GM18520 (cell line): ENCODE data around the gene RANBP3L.
A peak's percentile ranks its signal among the peaks of the same experiment; 100 is the strongest.

ENCODE experiments used
- ATAC-seq: cut with Tn5 transposase; IDR thresholded peaks from one replicate; pipeline ENCODE4 v1.9.1; 2021; ENCODE audit not compliant: unreplicated experiment

Gene RANBP3L

DNA sequence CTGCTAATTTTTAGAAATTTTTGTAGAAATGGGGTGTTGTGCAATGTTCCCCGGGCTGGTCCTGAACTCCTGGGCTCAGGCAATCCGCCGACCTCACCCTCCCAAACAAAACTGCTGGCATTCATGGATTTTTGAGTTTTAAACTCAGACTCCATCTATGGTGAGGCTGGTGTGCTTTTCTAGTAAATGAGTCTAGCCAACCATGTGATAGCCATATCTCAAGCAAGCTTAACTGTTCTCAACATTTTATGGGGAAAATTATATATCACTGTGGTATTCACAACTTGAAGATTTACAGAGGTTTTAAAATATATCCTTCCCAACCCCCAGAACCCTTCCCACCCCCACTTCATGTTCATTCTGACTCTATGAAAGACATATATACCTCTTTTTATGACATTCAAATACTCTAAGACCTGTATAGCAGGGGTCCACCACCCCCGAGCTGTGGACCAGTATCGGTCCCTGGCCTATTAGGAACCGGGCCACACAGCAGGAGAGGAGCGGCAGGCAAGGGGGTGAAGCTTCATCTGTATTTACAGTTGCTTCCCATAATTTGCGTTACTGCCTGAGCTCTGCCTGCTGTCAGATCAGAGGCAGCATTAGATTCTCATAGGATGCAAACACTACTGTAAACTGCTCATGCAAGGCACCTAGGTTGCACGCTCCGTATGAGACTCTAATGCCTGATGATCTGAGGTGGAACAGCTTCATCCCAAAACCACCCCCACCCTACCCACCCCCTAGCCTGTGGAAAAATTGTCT lies 55.5 kb downstream of the RANBP3L start:
- ATAC-seq = no peak

DNA sequence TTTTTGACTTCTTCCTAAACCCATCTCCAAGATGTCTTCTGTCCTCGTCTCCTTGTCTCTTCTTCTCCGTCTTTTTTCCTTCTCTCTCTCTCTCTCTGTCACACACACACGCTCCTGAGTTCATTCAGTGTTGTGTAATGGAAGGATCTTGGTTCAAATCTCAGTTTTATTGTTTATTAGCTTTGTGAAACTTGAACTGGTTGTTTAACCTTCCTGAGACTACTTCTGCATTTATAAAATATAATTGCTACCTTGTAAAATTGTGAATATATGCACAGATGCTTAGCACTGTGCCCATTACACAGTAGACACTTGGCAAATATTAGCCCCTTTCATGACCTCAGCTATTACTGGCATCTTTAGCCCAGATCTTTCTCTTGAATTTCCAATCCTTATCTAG lies 57.6 kb downstream of the RANBP3L start:
- no peak for ATAC-seq

DNA sequence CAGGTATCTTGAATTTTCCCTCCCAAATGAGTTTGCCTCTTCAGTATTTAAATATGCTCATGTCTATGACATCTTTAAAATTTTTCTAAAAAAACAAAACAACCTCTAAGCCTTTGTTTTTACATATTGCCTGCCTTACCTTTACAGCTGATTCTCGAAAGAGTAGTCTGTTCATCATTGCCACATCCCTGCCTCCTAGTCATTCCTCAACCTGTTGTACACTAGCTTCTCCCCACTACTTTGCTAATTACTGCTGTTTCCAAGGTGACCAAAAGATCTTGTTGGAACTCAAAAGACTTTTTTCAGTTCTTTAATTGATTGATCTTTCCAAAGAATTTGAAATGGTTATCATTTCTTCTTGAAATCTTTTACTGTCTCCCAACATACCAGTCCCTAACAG lies 58.0 kb downstream of the RANBP3L start:
- ATAC-seq = no peak

DNA sequence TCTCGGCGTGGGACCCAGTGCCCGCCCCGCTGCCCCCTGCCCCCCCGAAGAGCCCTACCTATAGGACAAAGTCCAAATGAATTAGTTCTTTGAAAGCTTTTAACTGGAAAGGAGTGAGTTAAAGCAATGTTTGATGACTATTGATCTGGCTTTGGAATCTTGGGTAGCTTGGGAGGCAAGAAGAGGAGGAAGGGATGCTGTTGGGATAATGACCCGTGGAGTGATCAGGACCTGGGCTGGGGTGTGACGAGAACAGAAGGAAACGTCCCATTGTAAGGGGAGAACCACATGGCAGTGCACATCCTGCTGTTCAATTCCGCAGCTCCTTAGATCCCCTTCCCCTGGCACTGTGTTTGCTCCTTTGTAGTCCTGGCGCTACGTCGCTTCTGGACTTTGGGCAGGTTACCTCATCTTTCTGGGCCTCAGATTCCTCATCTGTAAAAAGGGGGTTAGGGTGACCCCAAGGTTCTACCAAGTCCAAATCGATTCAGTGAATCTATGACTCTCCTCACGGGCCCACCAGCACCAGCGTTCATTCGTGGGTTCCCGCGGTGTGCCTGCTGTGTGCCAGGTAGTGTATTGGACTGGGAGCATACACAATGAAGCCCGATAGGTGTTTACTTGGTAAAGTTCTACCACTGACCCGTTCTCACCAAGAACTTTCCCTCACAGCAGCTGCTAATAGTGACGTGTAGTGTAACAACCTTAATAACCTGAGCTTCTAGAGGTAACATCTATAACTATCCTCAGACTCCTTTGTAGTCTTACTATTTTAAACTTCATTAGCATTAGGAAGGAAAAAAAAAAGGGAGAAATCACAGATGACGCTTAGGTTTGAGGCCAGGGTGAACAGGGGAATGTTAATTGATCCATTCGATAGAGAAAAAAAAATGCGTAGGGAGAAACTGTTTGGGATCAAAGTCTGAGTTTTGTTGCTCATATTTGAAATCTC lies 58.9 kb downstream of the RANBP3L start:
- ATAC-seq = no peak

DNA sequence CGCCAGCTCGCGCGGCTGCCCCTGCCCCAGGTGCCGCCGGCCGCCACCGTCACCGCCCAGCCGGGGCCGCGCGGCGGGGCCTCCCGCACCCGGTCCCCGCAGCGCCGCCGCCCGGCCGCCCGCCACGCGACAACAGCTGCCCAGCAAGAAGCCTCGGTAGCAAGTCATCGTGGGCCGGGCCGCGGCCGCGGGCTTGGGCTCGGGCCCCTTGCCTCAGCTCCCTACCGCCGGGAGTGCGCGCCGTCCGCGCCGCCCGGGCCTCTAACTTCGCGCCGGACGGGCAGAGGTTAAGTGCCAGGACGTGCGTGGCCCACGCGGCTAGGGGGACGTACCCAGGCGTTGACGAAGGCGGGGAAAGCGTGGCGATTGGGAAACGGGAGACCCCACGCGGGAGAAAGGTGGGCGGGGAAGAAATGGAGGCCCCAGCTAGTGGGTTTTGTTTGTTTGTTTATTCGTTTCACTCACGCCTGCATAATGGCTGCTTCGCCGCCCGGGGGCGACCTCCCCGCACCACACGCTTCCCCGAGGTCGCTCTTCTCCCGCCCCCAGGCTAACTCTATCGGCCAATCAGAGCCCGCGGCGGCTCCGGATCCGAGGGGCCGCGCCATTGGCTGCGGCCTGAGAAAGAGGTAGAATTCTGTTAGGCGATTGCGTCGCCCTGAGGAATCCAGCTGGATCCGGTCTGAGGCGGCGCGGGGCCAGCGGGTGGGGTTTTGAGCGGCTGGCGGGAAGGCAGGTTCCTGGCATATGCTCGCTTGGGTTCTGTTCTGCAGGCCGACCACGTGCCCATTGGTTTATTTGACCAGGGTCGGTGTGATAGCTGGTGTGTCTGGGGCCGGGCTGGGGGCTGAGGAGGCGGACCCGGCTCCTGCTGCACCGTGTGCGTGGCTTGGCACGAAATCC lies 59.8 kb downstream of the RANBP3L start, which contains the start of gene NADK2:
Gene NADK2, minus strand, starts transcription at position 295 of the 903 bp plus-strand sequence. Its CDS starts 127 bp downstream, at position 168.
- ATAC-seq = peak; percentile 89

DNA sequence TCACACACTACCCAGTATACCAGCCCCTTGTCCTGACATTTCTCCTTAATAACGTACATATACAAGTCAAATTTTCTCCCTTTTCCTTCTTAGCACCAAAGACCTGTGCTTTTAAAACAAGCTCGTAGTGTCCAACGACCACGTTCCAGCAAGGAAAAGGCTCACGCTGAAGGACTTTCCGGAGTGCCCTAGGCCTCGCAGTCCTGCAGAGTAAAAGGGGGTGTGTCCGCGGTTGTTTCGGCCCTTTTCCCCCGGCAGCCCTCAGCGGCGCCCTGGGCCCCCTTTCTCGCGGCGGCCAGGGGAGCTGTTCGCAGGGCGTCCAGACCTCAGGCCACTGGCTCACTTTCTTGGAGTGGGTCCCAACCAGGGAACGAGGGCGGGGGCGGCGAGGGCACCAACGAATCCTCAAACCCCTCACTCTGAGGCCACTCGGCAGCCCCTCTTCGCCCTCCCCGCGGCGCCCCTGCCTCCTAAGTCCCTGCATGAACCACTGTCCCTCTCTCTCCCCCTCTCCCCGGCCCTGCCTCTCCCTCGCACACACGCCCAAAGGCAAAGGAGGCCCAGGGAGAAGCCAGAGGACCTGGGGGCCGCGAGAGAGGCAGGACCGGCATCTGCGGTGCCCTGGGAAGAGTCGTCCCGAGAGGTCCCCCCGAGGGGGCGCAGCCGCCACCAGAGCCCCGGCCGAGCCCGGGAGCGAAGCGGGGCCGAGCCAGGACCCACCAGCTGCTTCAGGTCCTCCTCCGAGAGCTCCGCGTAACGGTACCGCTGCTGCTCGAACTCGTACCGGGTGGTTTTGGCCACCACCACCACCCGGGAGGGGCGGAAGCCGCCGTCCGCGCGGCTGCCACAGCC lies 60.7 kb downstream of the RANBP3L start:
- no peak for ATAC-seq

DNA sequence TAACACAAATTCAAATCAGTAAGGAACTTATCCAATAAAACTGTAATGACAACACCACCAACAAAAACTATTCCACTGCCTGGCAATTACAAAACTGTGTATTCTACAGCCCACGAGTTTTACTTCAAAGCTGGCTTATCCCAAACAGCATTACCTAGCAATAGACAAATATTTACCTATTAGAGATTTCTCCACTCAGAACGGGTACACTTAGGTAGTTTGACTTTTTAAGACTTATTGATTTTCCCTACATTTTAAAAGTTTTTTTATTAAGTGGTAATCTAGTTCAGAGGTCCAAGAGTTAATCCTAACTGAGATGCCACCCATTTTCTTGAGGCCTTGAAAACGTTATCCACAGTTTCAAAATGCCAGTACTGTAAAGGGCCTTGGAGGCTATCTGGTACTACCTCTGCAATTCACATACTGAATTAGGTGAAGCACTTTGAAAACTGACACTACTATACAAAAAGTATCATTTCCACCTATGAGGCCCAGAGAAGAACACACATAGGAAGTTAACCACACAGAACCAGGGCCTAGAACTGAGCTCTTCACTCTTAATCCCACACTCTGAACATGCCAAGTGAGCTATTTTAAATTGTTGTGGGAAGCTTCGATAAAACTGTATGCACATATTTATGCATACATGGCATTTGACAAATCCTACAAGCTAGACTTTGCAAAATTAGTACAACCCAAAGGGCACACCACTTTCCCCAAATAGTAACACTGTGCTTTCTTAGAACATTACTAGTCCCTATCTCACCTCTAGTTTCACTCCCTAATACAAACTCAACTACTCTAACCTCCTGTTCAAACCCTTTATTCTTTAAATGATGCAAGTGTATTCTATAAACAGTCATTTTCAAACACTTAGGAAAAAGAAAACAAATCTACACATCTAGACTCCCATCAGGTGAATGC lies 62.1 kb downstream of the RANBP3L start:
- no peak for ATAC-seq

DNA sequence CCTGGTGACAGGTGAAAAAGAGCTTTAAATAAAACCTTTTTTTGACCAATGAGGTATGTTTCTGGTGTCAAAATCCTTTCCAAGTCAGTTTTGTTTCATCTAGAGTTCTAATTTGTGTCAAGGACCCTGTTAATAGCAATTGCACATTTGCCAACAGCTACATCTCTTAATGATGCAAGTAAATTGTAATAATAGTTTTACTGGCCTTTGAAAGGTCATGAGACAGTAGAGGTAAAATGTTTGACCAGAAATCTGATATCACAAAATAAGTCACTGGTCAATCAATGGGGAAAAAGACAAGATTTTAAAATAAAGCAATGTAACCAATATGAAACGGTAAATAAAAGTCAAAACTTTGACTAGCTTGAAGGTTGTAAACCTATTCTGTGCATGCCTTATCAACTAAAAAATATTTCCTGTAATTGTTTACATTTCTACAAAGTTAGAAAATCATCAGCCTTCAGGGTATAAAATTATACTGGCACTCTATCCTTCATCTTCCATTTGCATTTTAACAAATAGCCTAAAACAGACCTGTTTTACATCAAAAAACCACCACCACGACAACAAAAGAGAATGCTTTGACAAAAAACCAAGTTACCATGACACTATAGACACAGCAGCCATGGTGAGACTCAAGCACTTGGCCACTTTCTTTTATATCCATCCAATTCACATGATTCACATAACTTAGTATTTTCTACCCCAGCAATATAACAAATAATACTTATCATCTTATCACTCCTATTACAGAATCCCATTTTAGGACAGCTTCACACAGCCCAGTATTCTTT lies 63.0 kb downstream of the RANBP3L start:
- no peak for ATAC-seq

DNA sequence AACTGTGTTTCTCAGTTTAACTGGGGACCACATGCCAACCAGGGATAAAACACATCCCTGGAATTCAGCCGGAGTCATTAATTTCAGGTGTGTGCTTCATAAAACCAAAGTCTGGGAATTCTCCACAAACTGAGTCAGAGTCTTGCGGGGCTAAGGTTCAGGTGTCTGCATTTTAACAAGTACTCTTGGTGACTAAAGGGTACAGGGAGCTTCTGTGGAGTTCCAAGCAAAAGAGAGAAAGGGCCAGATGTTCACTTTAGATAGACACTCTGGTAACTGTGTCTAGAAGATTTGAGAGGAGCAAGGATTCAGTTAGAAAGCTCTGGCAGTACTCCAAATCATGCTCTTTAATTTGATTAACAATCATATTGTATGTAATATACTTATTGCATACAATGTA lies 64.0 kb downstream of the RANBP3L start:
- no peak for ATAC-seq

DNA sequence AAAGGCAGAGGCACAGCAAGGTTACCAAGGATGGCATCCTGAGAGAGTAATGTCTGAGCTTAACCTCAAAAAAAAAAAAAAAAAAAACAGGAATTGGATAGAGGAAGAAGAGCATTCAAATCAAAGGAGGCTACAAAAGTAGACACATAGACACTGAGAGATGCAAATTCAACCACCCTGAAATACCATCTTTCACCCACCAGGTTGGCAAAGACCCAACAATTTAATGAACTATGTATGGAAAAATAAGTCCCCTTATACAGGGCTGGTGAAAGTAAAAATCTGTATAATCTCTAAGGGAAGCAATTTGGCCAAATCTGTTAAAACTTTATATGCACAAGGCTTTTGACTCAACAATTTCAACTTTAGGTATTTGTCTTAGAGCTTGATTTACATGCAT lies 64.9 kb downstream of the RANBP3L start:
- ATAC-seq = no peak

DNA sequence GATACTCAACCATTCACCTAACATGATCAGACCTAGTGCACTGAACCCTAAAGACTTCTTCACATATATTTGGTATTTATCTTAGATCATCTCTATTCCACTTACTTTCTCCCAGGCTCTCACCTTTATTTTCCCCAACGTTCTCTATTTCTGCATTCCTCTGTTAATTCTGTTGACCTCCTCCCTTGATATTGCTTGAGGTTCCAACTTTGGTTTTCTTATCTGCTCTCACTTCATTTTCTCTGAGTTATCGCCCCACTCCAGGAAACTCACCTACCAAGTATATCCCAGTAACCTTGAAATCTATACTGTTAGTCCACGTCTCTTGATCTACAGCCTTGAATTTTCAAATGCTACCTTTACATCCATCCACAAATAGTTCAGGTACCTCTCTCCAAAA lies 69.2 kb downstream of the RANBP3L start:
- ATAC-seq = no peak

DNA sequence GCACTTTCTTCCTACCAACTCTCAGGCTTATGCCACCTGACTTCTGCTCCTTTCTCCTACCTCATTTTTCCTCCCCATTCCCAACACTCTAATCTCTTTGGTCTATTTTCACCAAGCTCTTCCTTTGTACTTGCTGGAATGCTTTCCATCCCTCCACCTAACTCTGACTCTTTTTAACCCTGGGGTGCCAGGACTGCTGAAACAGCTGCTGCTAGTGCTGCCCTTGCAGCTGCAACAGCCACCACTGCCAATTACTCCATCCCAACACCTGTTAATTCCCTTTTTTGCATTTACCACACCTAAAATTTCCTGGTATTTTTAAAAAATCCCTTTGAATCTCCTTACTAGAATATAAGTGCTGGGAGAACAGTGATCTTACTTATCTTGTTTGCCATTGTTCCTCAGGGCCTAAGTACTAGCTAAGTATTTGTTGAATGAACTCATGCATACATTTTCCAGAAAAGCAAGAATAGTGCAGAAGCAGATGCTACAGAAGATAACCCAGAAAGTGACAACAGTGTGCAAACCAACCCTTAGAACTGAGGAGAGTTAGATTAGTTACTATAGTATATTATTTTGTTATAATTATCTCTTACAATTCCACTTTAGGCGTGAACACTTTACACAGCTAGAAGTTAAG lies 71.4 kb downstream of the RANBP3L start:
- ATAC-seq = no peak

DNA sequence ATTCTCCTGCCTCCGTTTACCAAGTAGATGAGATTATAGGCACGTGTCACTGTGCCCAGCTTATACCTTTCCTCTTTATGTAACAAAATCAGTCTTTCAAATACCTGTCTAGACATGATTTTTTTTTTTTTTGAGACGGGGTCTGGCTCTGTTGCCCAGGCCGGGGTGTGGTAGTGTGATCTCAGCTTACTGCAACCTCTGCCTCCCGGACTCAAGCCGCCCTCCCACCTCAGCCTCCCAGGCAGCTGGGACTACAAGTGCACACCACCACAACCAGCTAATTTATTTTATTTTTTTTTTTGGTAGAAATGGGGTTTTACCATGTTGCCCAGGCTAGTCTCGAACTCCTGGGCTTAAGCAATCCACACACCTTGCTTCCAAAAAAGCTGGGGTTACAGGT lies 73.2 kb downstream of the RANBP3L start:
- ATAC-seq = no peak

DNA sequence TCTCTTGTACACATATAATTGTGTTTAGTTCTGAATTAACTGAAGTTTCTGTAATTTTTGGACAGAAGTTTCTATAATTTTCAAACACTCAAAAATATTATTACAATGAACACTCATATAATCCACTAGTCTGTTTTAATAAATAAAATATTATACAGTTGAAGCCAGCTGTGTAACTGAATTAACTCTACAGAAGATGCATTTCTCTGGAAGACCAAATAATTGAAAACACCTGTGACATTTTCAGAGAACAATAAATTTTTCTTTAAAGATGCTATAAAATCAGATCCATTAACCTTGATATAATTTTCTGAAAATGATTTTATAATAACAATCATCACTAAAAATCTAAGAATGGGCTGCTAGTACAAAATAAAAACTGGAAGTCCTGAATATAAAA lies 74.7 kb downstream of the RANBP3L start:
- no peak for ATAC-seq

DNA sequence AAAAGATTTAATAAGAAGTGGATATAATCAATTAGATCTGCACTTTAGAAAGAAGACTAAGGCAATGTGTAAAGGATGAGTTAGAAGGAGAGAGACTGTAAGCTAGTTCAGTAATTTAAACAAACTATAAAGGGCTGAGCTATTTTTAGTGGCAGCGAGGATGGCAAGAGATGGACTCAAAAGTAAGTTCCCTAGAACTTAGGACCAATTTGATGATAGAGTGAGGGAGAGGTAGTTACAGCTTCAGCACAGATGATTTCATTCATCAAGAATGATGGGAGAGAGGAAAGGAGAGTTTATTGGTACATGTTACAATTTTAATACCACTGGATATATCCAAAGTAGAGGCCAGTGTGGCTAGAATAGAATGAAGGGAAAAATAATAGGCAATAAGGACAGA lies 79.1 kb downstream of the RANBP3L start:
- ATAC-seq = no peak

DNA sequence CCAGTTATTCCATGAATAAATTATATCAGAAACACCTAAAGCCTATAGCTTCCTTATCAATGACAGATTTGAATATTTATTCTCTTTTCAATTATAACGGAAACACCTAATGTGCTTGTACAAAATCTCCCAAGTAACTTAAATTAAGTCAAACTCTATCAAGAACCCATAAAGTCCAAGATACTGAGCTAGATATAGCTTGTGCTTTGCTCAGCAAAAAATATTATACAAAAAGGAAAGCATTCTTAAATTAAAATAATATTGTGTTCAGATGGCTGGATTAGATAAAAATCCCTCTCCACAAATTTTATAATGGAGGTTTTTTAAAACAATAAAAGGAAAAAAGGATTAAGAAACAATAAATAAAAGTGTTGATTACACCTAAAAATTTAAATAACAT lies 83.7 kb downstream of the RANBP3L start:
- no peak for ATAC-seq

DNA sequence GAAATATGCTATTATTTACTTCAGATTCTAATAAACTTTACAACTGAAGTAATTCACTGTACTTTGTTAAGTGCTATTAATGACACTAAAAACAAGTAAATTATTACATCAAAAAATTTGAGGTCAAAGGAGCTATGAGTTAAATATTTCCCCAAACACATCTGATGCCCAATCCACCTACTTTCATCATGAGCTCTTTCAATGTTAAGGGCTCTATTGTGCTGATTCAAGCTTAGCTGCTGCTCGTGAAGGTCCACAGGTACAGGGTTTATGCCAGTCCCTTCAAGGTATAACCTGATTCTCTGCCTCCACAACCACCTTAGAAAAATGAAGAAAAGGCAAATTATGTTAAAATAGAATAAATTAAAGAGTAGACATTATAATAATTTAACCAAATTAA lies 84.1 kb downstream of the RANBP3L start:
- ATAC-seq = no peak

DNA sequence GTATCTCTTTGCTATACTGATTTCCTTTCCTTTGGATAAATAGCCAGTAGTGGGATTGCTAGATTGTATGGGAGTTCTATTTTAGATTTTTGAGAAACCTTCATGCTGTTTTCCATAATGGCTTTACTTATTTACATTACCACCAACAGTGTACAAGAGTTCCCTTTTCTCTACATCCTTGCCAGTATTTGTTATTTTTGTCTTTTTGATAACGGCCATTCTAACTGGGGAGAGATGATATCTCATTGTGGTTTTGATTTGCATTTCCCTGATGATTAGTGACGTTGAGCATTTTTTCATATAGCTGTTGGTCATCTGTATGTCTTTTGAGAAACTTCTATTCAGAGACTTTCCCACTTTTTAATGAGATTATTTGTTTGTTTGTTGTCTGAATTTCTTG lies 85.8 kb downstream of the RANBP3L start:
- ATAC-seq = no peak
